Esophagus muscularis mucosa (tissue), 4 donors: ENCODE data around the gene CFAP92. TPM values are rescaled to one million over a fixed set of nuclear protein-coding genes. Genes with fewer than 3 reads are reported as not detected.

ENCODE experiments used
- DNase-seq: peaks from one replicate; pipeline ENCODE4 v3.0.0-alpha.2; 2017; ENCODE audit errors: extremely low spot score
- H3K27ac ChIP-seq, 4 donors: fragments of 200-600 bp; sonication (generic); replicated peaks in 1 of 4; 1 replicate in 3 of 4; 2 replicates in 1 of 4; pipeline ENCODE4 v1.5.1; 2016 to 2019; ENCODE audit warnings: mild to moderate bottlenecking in 1 of 4
- H3K27me3 ChIP-seq, 4 donors: fragments of 200-600 bp; sonication (generic); one replicate each; pipeline versions ENCODE4 v1.5.1 to v1.6.0; 2016 to 2019
- H3K36me3 ChIP-seq, 4 donors: fragments of 200-600 bp; sonication (generic); one replicate each; pipeline ENCODE4 v1.5.1; 2016 to 2019
- H3K4me1 ChIP-seq, 4 donors: fragments of 200-600 bp; sonication (generic); one replicate each; pipeline ENCODE4 v1.5.1; 2016 to 2019
- H3K4me3 ChIP-seq, 4 donors: fragments of 200-600 bp; sonication (generic); 1 replicate in 2 of 4; 2 replicates in 2 of 4; pipeline ENCODE4 v1.5.1; 2016 to 2019; ENCODE audit warnings: mild to moderate bottlenecking in 4 of 4, moderate library complexity in 1 of 4
- H3K9me3 ChIP-seq, 4 donors: fragments of 200-600 bp; sonication (generic); 1 replicate in 3 of 4; 2 replicates in 1 of 4; pipeline ENCODE4 v1.5.1; 2016 to 2019
- CTCF ChIP-seq, 3 experiments: fragments of 200-600 bp in 2 of 3; fragments of 450-650 bp in 1 of 3; sonication (generic) in 2 of 3; IDR thresholded peaks; one replicate each; pipeline ENCODE4 v1.5.1; 2017 to 2019; ENCODE audit warnings: antibody characterized with exemption in 3 of 3, mild to moderate bottlenecking in 2 of 3, moderate library complexity in 1 of 3
- EP300 ChIP-seq: sonication (generic); formaldehyde crosslinking; IDR thresholded peaks from one replicate; pipeline ENCODE4 v1.6.1; 2017; ENCODE audit warnings: antibody characterized with exemption
- POLR2A ChIP-seq: fragments of 450-650 bp; IDR thresholded peaks from one replicate; pipeline ENCODE4 v1.6.1; 2017; ENCODE audit warnings: antibody characterized with exemption, moderate library complexity, mild to moderate bottlenecking, low read depth
- POLR2AphosphoS5 ChIP-seq, 2 donors: sonication (generic); formaldehyde crosslinking; IDR thresholded peaks; one replicate each; pipeline ENCODE4 v1.6.1; 2017; ENCODE audit warnings: antibody characterized with exemption in 2 of 2
- WGBS: methylation state at CpG from one replicate; pipeline ENCODE4 v1.1.5; 2018; 5-methylcytosine and 5-hydroxymethylcytosine counted together
- intact Hi-C: fragments of 100-400 bp; cut with DNase I; formaldehyde crosslinking; loops from one replicate; pipeline ENCODE4 v1.15.1; 2023
- total RNA-seq, 4 donors: library from RNA; depleted of rRNA; stranded (reverse); fragments of >200 nt; gene quantifications; one replicate each; pipeline versions ENCODE4 v1.1.0 to v1.2.1, GENCODE V29; 2016

CFAP92 gene
- total RNA-seq, 4 donors from 2014 or later: 0.19 to 1.2 (median 0.47) TPM

GRCh38 chr3:129001101-129001805, 7.4 kb upstream of the CFAP92 start, which contains the start of gene EFCC1:
Gene EFCC1 (plus strand): TSS chr3:129001304. CDS start chr3:129001629, 325 bp downstream.
- no peaks in the 10 kb centered on the region for H3K36me3 ChIP-seq
- no peak for DNase-seq
- H3K4me1 ChIP-seq: peaks cover 37 to 65% (median 57%) of the 10 kb centered on the region in 4 donors
- peak within 1 kb of the TSS; percentile 56 to 68 (median 62) for H3K4me3 ChIP-seq
- H3K27me3 ChIP-seq: peaks cover 6 to 61% (median 21%) of the 10 kb centered on the region in 4 donors
- intact Hi-C loops: no loop called here
- no peak for TF ChIP-seq POLR2A
- TF ChIP-seq CTCF (IDR thresholded peaks at IDR 0.05): no peak
- TF ChIP-seq POLR2AphosphoS5 (IDR thresholded peaks at IDR 0.05): peak; percentile 50 to 58
- no peak for TF ChIP-seq EP300
- H3K9me3 ChIP-seq: no peaks in the 10 kb centered on the region
- WGBS: 0% methylated on average over 4 of the region's 74 CpGs
- H3K27ac ChIP-seq: peak within 1 kb of the TSS; percentile 61 to 83 (median 74)

- intact Hi-C loops: no loop called here
- DNase-seq: no peak
- peaks cover 6 to 56% (median 21%) of the 10 kb centered on the region in 4 donors for H3K27me3 ChIP-seq
- H3K9me3 ChIP-seq: no peaks in the 10 kb centered on the region
- WGBS: 39% methylated on average over 9 of the region's 15 CpGs
- H3K4me1 ChIP-seq: peaks cover 33 to 60% (median 55%) of the 10 kb centered on the region in 4 donors
- TF ChIP-seq POLR2AphosphoS5 (IDR thresholded peaks at IDR 0.05) (no peak), EP300 (no peak), CTCF (IDR thresholded peaks at IDR 0.05) (no peak), POLR2A (no peak)
- peak overlapping the region; percentile 61 to 83 (median 74) for H3K27ac ChIP-seq
- H3K36me3 ChIP-seq: no peaks in the 10 kb centered on the region
- H3K4me3 ChIP-seq: peak overlapping the region; percentile 56 to 68 (median 62)
Observed at GRCh38 chr3:129000742-129001100, 6.8 kb upstream of the CFAP92 start.

- H3K4me3 ChIP-seq: no peak overlapping the region
- H3K9me3 ChIP-seq: no peaks in the 10 kb centered on the region
- H3K27me3 ChIP-seq: peaks cover 6 to 40% (median 21%) of the 10 kb centered on the region in 4 donors
- peaks cover 24 to 50% (median 46%) of the 10 kb centered on the region in 4 donors for H3K4me1 ChIP-seq
- no peaks in the 10 kb centered on the region for H3K36me3 ChIP-seq
- no peak for DNase-seq
- WGBS: 76% methylated on average over 5 of the region's 5 CpGs
- intact Hi-C loops: no loop called here
- TF ChIP-seq POLR2AphosphoS5 (IDR thresholded peaks at IDR 0.05): no peak
- TF ChIP-seq CTCF (IDR thresholded peaks at IDR 0.05): no peak
- TF ChIP-seq EP300: no peak
- TF ChIP-seq POLR2A: no peak
- no peak overlapping the region for H3K27ac ChIP-seq
Observed at GRCh38 chr3:128999102-128999501, 5.2 kb upstream of the CFAP92 start.

- no peak overlapping the region for H3K27ac ChIP-seq
- DNase-seq: no peak
- peaks cover 29 to 51% (median 46%) of the 10 kb centered on the region in 4 donors for H3K4me1 ChIP-seq
- 72% methylated on average over 3 of the region's 3 CpGs for WGBS
- TF ChIP-seq EP300: no peak
- TF ChIP-seq CTCF (IDR thresholded peaks at IDR 0.05): no peak
- no peak for TF ChIP-seq POLR2A
- no peak for TF ChIP-seq POLR2AphosphoS5 (IDR thresholded peaks at IDR 0.05)
- H3K4me3 ChIP-seq: no peak overlapping the region
- peaks cover 6 to 34% (median 21%) of the 10 kb centered on the region in 4 donors for H3K27me3 ChIP-seq
- no peaks in the 10 kb centered on the region for H3K36me3 ChIP-seq
- intact Hi-C loops: no loop called here
- no peaks in the 10 kb centered on the region for H3K9me3 ChIP-seq
Observed at GRCh38 chr3:128998561-128998960, 4.7 kb upstream of the CFAP92 start.
